HG03103 (cell line): Measurements from ENCODE around the gene SFTPB.
"Not testable (repeated sequence)": the region's sequence is repeated elsewhere in the genome, so short reads cannot be mapped to it uniquely, and the experiment has no call there.

ENCODE experiments used
- ATAC-seq: cut with Tn5 transposase; IDR thresholded peaks from one replicate; pipeline ENCODE4 v1.9.1; 2021; ENCODE audit warnings: low read depth; ENCODE audit not compliant: unreplicated experiment

Gene SFTPB

DNA sequence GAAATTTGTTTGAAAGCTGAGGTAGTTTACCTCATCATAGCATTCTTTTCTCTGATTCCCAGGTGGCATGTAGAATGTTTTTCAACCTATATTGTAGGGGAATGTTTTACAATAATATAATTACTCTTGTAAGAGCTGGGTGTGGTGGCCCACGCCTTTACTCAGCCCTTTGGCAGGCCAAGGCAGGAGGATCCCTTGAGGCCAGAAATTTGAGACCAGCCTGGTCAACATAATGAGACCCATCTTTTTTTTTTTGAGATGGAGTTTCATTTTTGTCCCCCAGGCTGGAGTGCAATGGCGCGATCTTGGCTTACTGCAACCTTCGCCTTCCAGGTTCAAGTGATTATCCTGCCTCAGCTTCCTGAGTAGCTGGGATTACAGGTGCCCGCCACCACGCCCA lies 48.4 kb downstream of the SFTPB start:
- no peak for ATAC-seq

DNA sequence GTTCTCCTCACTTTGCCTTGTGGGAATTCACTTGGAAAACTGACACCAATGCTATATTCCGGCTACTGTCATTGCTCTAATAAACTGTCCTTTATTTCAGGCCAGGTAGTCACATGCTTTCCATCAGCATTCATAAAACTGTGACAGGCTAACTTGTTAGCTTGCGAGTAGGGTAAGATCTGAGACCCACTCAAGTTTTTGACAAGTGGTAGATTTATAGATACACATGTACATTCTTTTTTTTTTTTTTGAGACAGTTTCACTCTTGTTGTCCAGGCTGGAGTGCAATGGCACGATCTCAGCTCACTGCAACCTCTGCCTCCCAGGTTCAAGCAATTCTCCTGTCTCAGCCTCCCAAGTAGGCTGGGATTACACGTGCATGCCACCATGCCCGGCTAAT lies 50.3 kb downstream of the SFTPB start:
- not testable (repeated sequence) for ATAC-seq

DNA sequence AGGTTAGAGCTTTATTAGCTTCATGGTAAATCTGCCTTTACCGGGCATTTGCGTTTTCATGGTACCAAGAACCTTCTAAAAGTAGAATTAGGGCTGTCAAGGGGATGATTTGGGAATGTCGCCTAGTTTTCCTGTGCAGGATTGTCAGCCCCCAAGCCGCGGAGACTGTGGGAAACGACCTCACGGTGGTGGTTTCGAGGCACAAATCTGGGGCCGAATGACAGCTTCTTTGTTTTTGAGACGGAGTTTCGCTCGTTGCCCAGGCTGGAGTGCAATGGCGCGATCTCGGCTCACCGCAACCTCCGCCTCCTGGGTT lies 52.6 kb downstream of the SFTPB start:
- ATAC-seq = no peak

DNA sequence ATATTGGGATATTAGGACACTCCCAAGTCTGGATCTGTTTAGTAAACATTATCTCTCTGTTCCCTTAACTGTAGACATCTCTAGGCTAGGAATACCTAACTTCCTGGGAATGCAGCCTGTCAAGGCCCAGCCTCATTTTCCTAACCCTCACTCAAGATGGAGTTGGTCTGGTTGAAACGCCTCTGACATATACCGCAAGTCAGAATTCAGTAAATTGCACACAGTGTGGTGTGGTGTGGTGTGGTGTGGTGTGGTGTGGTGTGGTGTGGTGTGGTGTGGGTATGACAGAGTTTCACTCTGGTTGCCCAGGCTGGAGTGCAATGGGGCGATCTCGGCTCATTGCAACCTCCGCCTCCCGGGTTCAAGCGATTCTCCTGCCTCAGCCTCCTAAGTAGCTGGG lies 53.2 kb downstream of the SFTPB start:
- not testable (repeated sequence) for ATAC-seq

DNA sequence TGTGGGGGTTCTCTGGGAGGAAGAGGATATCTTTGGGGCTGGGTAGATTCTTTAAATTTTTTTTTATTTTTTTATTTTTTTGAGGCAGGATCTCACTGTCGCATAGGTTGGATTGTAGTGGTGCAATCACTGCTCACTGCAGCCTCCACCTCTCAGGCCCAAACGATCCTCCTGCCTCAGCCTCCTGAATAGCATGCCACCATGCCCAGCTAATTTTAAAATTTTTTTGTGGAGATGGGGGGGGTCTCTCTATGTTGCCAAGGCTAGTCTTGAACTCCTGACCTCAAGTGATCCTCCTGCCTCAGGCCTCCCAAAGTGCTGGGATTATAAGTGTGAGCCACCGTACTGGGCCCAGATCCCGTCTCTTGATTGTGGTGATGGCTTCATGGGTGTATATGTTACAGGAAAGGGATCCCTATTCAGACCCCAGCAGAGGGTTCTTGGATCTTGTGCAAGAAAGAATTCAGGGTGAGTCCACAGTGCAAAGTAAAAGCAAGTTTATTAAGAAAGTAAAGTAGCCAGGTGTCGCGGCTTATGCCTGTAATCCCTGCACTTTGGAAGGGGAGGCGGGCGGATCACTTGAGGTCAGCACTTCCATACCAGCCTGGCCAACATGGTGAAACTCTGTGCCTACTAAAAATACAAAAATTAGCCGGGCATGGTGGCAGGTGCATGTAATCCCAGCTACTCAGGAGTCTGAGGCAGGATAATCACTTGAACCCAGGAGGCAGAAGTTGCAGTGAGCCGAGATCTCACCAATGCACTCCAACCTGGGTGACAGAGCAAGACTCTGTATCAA lies 54.1 kb downstream of the SFTPB start:
- ATAC-seq = no peak

DNA sequence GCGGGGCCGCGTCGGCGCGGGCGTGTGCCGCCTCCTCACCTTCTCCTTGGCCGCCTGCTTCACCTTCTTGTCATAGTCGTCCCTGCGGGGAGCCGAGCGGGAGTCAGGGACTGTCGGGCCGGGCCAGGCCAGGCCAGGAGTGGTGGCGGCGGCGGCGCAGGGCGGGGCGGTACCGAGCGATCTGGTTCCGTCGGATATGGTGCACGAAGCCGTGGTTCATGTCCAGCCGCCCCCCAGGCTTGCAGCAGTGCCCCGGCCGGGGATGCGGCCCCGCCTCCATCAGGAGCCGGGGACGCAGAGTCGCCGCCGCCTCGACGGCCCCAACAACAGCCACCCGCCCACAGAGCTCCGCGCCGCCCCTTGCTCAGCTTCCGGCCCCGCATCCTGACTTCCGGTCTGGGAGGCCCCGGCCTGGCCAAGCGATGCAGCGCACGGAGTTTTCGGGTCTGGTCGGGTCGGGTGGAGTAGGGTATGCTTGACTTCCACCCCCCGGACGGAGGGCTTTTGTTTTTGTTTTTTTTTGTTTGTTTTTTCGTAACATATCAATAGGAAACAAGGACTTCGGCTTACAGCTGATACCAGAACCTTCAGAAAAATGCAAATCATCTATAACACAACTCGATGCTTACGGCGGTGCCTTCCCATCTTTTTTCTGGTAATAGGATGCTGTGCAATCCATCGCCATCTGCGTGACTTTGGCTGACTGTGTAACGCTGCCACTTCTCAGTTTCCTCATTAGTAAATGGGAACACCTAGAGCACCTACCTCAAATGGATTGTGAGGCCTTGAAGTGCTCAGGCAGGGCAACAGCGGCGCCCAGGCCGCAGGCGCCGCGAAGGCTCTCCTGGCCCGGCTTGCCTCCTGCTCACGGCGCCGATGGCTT lies 56.1 kb downstream of the SFTPB start, which contains the start of gene C2orf68:
Gene C2orf68, minus strand, starts transcription at position 362 of the 883 bp plus-strand sequence. Its CDS starts 82 bp downstream, at position 280.
- peak; percentile 75 for ATAC-seq

DNA sequence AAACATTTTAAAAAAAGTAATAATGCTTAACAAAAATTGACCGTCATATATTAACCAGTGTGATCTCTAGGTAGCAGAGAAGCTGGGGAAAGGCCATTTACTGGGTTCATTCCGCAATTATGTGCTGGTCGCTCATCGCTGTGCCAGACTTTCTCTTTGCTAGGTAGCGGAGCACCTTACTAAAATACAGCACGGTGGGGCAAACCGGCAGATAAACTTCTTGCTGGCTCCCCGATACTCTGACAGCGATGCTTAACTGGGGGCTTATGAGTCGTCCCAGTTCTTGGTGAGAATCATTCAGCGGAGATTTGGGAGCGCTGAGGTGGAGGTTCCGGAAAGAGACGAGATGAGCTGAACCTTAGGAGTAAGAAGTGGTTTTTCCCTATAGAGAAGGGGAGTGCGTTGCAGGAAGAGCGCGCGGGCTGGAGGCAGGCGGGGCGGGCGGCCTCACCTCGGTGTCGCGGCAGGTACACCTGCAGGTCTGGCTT lies 56.7 kb downstream of the SFTPB start:
- ATAC-seq = no peak
